A549 (cell line): ENCODE measurements around the gene RLIM. TPM values are rescaled to one million over a fixed set of nuclear protein-coding genes. Genes with fewer than 3 reads are reported as not detected.
"Not testable (repeated sequence)": the region's sequence is repeated elsewhere in the genome, so short reads cannot be mapped to it uniquely, and the experiment has no call there.

Experiments used
- ATAC-seq, 2 experiments: fragments of 200-7000 bp in 1 of 2; fragments of >200 bp in 1 of 2; cut with Nextera tagmentation in 1 of 2; cut with Tn5 transposase in 1 of 2; 3 replicates each; pipeline versions ENCODE4 v1.8.0 to v1.9.1; 2018 to 2020; ENCODE audit warnings: mild to moderate bottlenecking in 1 of 2, moderate library complexity in 1 of 2
- CTCF ChIA-PET: fragments of 300-600 bp; sonication (Branson Sonifier 250); formaldehyde crosslinking; extraction: SDS; loops from one replicate; lab custom pipeline; 2021; ENCODE audit warnings: antibody characterized with exemption, inconsistent platforms; lab: Yijun Ruan, JAX
- POLR2A ChIA-PET: fragments of 350-600 bp; formaldehyde crosslinking; extraction: SDS; loops from one replicate; lab custom pipeline; 2021; ENCODE audit warnings: antibody characterized with exemption, inconsistent platforms; lab: Yijun Ruan, JAX
- DNase-seq, 2 experiments: peaks; one replicate each; pipeline versions ENCODE4 v3.0.0 to v3.0.0-alpha.2; 2011 to 2016; ENCODE audit warnings: low read depth in 1 of 2, low spot score in 1 of 2
- FAIRE-seq: peaks from 2 replicates; lab custom pipeline; 2011; peaks lifted over from hg19 to GRCh38; lab: Jason Lieb, UNC
- H3K27ac ChIP-seq, 2 experiments: fragments of >200 bp; sonication (Bioruptor Twin); formaldehyde crosslinking; 3 replicates each; pipeline ENCODE4 v1.5.1; 2016 to 2017
- H3K4me1 ChIP-seq: fragments of >200 bp; sonication (Bioruptor Twin); formaldehyde crosslinking; 3 replicates; pipeline ENCODE4 v1.6.1; 2016
- H3K4me2 ChIP-seq: fragments of >200 bp; sonication (Bioruptor Twin); formaldehyde crosslinking; 3 replicates; pipeline ENCODE4 v1.6.1; 2016
- H3K4me3 ChIP-seq: fragments of >200 bp; sonication (Bioruptor Twin); formaldehyde crosslinking; 3 replicates; pipeline ENCODE4 v1.5.1; 2016
- H3K9me3 ChIP-seq: fragments of >200 bp; sonication (Bioruptor Twin); formaldehyde crosslinking; 3 replicates; pipeline ENCODE4 v1.6.1; 2016
- ATOH8 ChIP-seq: fragments of 250-450 bp; sonication (Bioruptor Pico); IDR thresholded peaks from 2 replicates; pipeline ENCODE4 v1.5.0; 2020; ENCODE audit warnings: low read depth, mild to moderate bottlenecking, moderate library complexity
- EP300 ChIP-seq, 2 experiments: fragments of >200 bp; sonication (Bioruptor Twin); formaldehyde crosslinking; IDR thresholded peaks; 2 replicates in 1 of 2; 3 replicates in 1 of 2; pipeline ENCODE4 v1.6.1; 2016 to 2017
- GATA3 ChIP-seq: IDR thresholded peaks from 2 replicates; pipeline ENCODE4 v1.6.1; 2012; ENCODE audit warnings: borderline replicate concordance
- HES2 ChIP-seq: fragments of >200 bp; sonication (Bioruptor Twin); formaldehyde crosslinking; IDR thresholded peaks from 2 replicates; pipeline ENCODE4 v1.6.1; 2016
- HEYL ChIP-seq: fragments of 250-450 bp; sonication (Bioruptor Pico); IDR thresholded peaks from 2 replicates; pipeline ENCODE4 v1.8.0; 2021; ENCODE audit warnings: mild to moderate bottlenecking, moderate library complexity
- HMGXB4 ChIP-seq: fragments of 250-450 bp; sonication (Bioruptor Pico); IDR thresholded peaks from 2 replicates; pipeline ENCODE4 v1.5.0; 2021; ENCODE audit warnings: mild to moderate bottlenecking, moderate library complexity, borderline replicate concordance
- HOXB13 ChIP-seq: fragments of 250-450 bp; sonication (Bioruptor Pico); IDR thresholded peaks from 2 replicates; pipeline ENCODE4 v1.5.0; 2020; ENCODE audit warnings: low read depth, mild to moderate bottlenecking, moderate library complexity
- HOXB5 ChIP-seq: fragments of 250-450 bp; sonication (Bioruptor Pico); IDR thresholded peaks from 2 replicates; pipeline ENCODE4 v1.5.0; 2020; ENCODE audit warnings: mild to moderate bottlenecking, moderate library complexity
- MAX ChIP-seq: IDR thresholded peaks from 2 replicates; pipeline ENCODE4 v1.6.1; 2012
- MAZ ChIP-seq: fragments of 150-350 bp; IDR thresholded peaks from 2 replicates; pipeline ENCODE4 v1.6.1; 2014; ENCODE audit warnings: antibody characterized with exemption, low read depth, low read length, borderline replicate concordance
- PHF8 ChIP-seq: fragments of 200-600 bp; sonication (generic); IDR thresholded peaks from 2 replicates; pipeline ENCODE4 v1.6.1; 2016; ENCODE audit warnings: low read depth, mild to moderate bottlenecking, antibody characterized with exemption, moderate library complexity, borderline replicate concordance
- POLR2AphosphoS2 ChIP-seq: conservative IDR thresholded peaks from 2 replicates; pipeline ENCODE4 v1.6.1; 2012; ENCODE audit warnings: low read length, improper control_type of control experiment, inconsistent platforms
- RARB ChIP-seq: fragments of 250-450 bp; sonication (Bioruptor Pico); IDR thresholded peaks from 2 replicates; pipeline ENCODE4 v1.8.0; 2021; ENCODE audit warnings: mild to moderate bottlenecking, moderate library complexity
- SMC3 ChIP-seq: fragments of >200 bp; sonication (Bioruptor Twin); formaldehyde crosslinking; IDR thresholded peaks from 3 replicates; pipeline ENCODE4 v1.6.1; 2018; ENCODE audit warnings: inconsistent platforms
- TFCP2L1 ChIP-seq: fragments of 250-450 bp; sonication (Bioruptor Pico); IDR thresholded peaks from 2 replicates; pipeline ENCODE4 v1.5.0; 2021; ENCODE audit warnings: mild to moderate bottlenecking
- TP53 ChIP-seq: fragments of 250-450 bp; sonication (Bioruptor Pico); IDR thresholded peaks from 2 replicates; pipeline ENCODE4 v1.5.0; 2021; ENCODE audit warnings: mild to moderate bottlenecking, moderate library complexity
- USF2 ChIP-seq: fragments of 450-650 bp; IDR thresholded peaks from 2 replicates; pipeline ENCODE4 v1.6.1; 2014; ENCODE audit warnings: antibody characterized with exemption
- ZC3H11A ChIP-seq: fragments of 450-650 bp; IDR thresholded peaks from 2 replicates; pipeline ENCODE4 v1.6.1; 2014; ENCODE audit warnings: antibody characterized with exemption, mild to moderate bottlenecking
- ZFP36 ChIP-seq: fragments of 450-650 bp; IDR thresholded peaks from 2 replicates; pipeline ENCODE4 v1.6.1; 2014; ENCODE audit warnings: borderline replicate concordance; ENCODE audit not compliant: partially characterized antibody
- ZNF302 ChIP-seq: fragments of 250-450 bp; sonication (Bioruptor Pico); IDR thresholded peaks from 2 replicates; pipeline ENCODE4 v1.9.0; 2021; ENCODE audit warnings: inconsistent platforms, mild to moderate bottlenecking, moderate library complexity
- WGBS: methylation state at CpG from one replicate; pipeline ENCODE4 v1.1.6; 2017; ENCODE audit errors: missing lambda C conversion rate; 5-methylcytosine and 5-hydroxymethylcytosine counted together
- polyA plus RNA-seq, 4 experiments: library from polyadenylated mRNA; depleted of rRNA in 3 of 4; stranded (reverse); fragments of >200 nt; fragmentation: RNase III in 1 of 4; extraction: RNeasy Plus Mini Kit Qiagen cat#74134 plus additional on column Dnase treatment in 1 of 4; gene quantifications; 2 replicates in 3 of 4; 3 replicates in 1 of 4; pipeline ENCODE4 v1.2.3, GENCODE V29; 2011 to 2017

Gene RLIM
- polyA plus RNA-seq, 2 of the 4 experiments (the other 2 are of a cell fraction): 18.2 to 35.3 TPM

GRCh38 chrX:74656079-74656745 is 41.8 kb upstream of the RLIM start:
- ChIA-PET CTCF (no interaction called here), POLR2A (no interaction called here)
- DNase-seq: no peak
- no peak for TF ChIP-seq HOXB5 (CRISPR knock-in tag)
- Histone ChIP-seq H3K9me3 (no peaks in the 10 kb centered on the region), H3K27ac (no peak overlapping the region), H3K4me1 (no peaks in the 10 kb centered on the region), H3K4me3 (no peak overlapping the region), H3K4me2 (no peak overlapping the region)
- 26% methylated on average over 3 of the region's 6 CpGs for WGBS
- no peak for FAIRE-seq
- no peak for ATAC-seq

- WGBS: 38% methylated on average over 4 of the region's 4 CpGs
- POLR2A ChIA-PET, FAIRE-seq, H3K9me3 ChIP-seq, H3K4me2 ChIP-seq, H3K4me1 ChIP-seq, DNase-seq, H3K27ac ChIP-seq, CTCF ChIA-PET, H3K4me3 ChIP-seq, ATAC-seq: not testable (repeated sequence)
These were observed 40.5 kb upstream of the RLIM start for GRCh38 chrX:74654953-74655352.

GRCh38 chrX:74636749-74637314 is 22.4 kb upstream of the RLIM start:
- TF ChIP-seq PHF8 (no peak), GATA3 (no peak), EP300 (IDR thresholded peaks at IDR 0.05) (no peak), SMC3 (no peak), HMGXB4 (CRISPR knock-in tag) (no peak), ZC3H11A (no peak), ZNF302 (CRISPR knock-in tag) (no peak), USF2 (no peak), POLR2AphosphoS2 (no peak), TP53 (CRISPR knock-in tag) (no peak), ZFP36 (no peak), ATOH8 (CRISPR knock-in tag) (no peak), TFCP2L1 (CRISPR knock-in tag) (no peak), MAX (no peak), HOXB13 (CRISPR knock-in tag) (no peak), HEYL (CRISPR knock-in tag) (no peak), RARB (CRISPR knock-in tag) (no peak), HES2 (no peak), MAZ (no peak)
- Histone ChIP-seq H3K9me3 (no peaks in the 10 kb centered on the region), H3K4me2 (no peak overlapping the region), H3K4me1 (no peaks in the 10 kb centered on the region), H3K4me3 (no peak overlapping the region), H3K27ac (no peak overlapping the region)
- 6% methylated on average over 7 of the region's 9 CpGs for WGBS
- POLR2A ChIA-PET: no interaction called here
- FAIRE-seq (no peak), DNase-seq (no peak), ATAC-seq (no peak)
- CTCF ChIA-PET: interaction anchor here (0.7 kb wide), 1 partner anchor 1818 kb away, joined by 3 read pairs; no protein-coding TSS in a partner anchor
